ENCODE data around the gene NEDD4L.

GRCh38 chr18:58270396-58270795 is 226.4 kb downstream of the NEDD4L start:
- no peak for TF ChIP-seq CTCF (IDR thresholded peaks at IDR 0.05; ENCODE audit: low read depth, low read length)
- TF ChIP-seq MAX (IDR thresholded peaks at IDR 0.05; ENCODE audit: low read depth, low read length), result no peak
- TF ChIP-seq POLR2A (IDR thresholded peaks at IDR 0.05; ENCODE audit: extremely low read depth, insufficient read length), result no peak
- TF ChIP-seq MYC (IDR thresholded peaks at IDR 0.05; ENCODE audit: low read depth, low read length), result no peak
